H1 (cell line): ENCODE measurements around the gene INSYN1. TPM values are rescaled to one million over a fixed set of nuclear protein-coding genes. Genes with fewer than 3 reads are reported as not detected.
"Not testable (repeated sequence)": the region's sequence is repeated elsewhere in the genome, so short reads cannot be mapped to it uniquely, and the experiment has no call there.

Experiments
- CTCF ChIA-PET: fragments of 300-600 bp; sonication (Branson Sonifier 250); formaldehyde crosslinking; loops from one replicate; lab custom pipeline; 2021; ENCODE audit not compliant: partially characterized antibody; lab: Charles Lee
- POLR2A ChIA-PET: fragments of 300-600 bp; sonication (Branson Sonifier 250); formaldehyde crosslinking; loops from one replicate; lab custom pipeline; 2021; ENCODE audit warnings: inconsistent platforms; ENCODE audit not compliant: partially characterized antibody; lab: Charles Lee
- DNase-seq, 2 experiments: peaks; one replicate each; pipeline versions ENCODE4 v3.0.0 to v3.0.0-alpha.2; 2010 to 2022; ENCODE audit warnings: low spot score in 2 of 2, low read depth in 1 of 2, mixed read lengths in 1 of 2
- FAIRE-seq: peaks from 2 replicates; lab custom pipeline; 2011; peaks lifted over from hg19 to GRCh38; lab: Jason Lieb, UNC
- H2AFZ ChIP-seq: 2 replicates; pipeline ENCODE4 v1.8.1; 2012; ENCODE audit warnings: low read length, inconsistent platforms
- H2AK5ac ChIP-seq: 2 replicates; pipeline ENCODE4 v1.6.1; 2013; ENCODE audit warnings: low read depth, low read length
- H2BK120ac ChIP-seq: replicated peaks from 2 replicates; pipeline ENCODE3; 2013; ENCODE audit warnings: low read depth, low read length, inconsistent platforms
- H2BK12ac ChIP-seq: 2 replicates; pipeline ENCODE4 v1.6.1; 2013; ENCODE audit warnings: low read depth, low read length
- H2BK15ac ChIP-seq: 2 replicates; pipeline ENCODE4 v1.6.1; 2013; ENCODE audit warnings: low read length
- H2BK20ac ChIP-seq: 2 replicates; pipeline ENCODE4 v1.6.1; 2013; ENCODE audit warnings: low read length
- H2BK5ac ChIP-seq: 2 replicates; pipeline ENCODE4 v1.6.1; 2013; ENCODE audit warnings: low read depth, low read length
- H3K14ac ChIP-seq: 2 replicates; pipeline ENCODE4 v1.6.1; 2013; ENCODE audit warnings: inconsistent platforms; ENCODE audit not compliant: insufficient read length
- H3K18ac ChIP-seq: 2 replicates; pipeline ENCODE4 v1.6.1; 2013; ENCODE audit warnings: low read length; ENCODE audit errors: extremely low read depth
- H3K23ac ChIP-seq: 2 replicates; pipeline ENCODE4 v1.6.1; 2013; ENCODE audit warnings: inconsistent platforms; ENCODE audit not compliant: insufficient read length
- H3K23me2 ChIP-seq: 2 replicates; pipeline ENCODE4 v1.6.1; 2013; ENCODE audit warnings: low read depth, low read length
- H3K27ac ChIP-seq: 2 replicates; pipeline ENCODE4 v1.6.1; 2011; ENCODE audit warnings: low read depth, low read length, inconsistent platforms
- H3K27me3 ChIP-seq, 4 experiments: replicated peaks in 1 of 4; 1 replicate in 1 of 4; 2 replicates in 3 of 4; pipeline versions ENCODE4 v1.6.1 to v1.8.1; 2011 to 2013; ENCODE audit warnings: low read length in 3 of 4, mild to moderate bottlenecking in 3 of 4, inconsistent platforms in 2 of 4, mixed read lengths in 2 of 4, moderate library complexity in 1 of 4; ENCODE audit not compliant: control insufficient read depth in 3 of 4, insufficient read depth in 3 of 4; ENCODE audit errors: extremely low read depth in 1 of 4
- H3K36me3 ChIP-seq, 4 experiments: 2 replicates each; pipeline versions ENCODE4 v1.6.1 to v1.8.1; 2011 to 2013; ENCODE audit warnings: mild to moderate bottlenecking in 4 of 4, low read length in 3 of 4, moderate library complexity in 2 of 4, control low read depth in 1 of 4, inconsistent platforms in 1 of 4; ENCODE audit not compliant: insufficient read depth in 4 of 4, control insufficient read depth in 2 of 4
- H3K4ac ChIP-seq: replicated peaks from 2 replicates; pipeline ENCODE3; 2013; ENCODE audit warnings: low read length, low read depth, mixed read lengths, inconsistent platforms; ENCODE audit not compliant: insufficient read length
- H3K4me1 ChIP-seq, 4 experiments: replicated peaks in 1 of 4; 1 replicate in 1 of 4; 2 replicates in 3 of 4; pipeline versions ENCODE4 v1.6.1 to v1.8.1; 2011 to 2013; ENCODE audit warnings: low read length in 3 of 4, inconsistent platforms in 2 of 4, mixed read lengths in 1 of 4; ENCODE audit not compliant: insufficient read depth in 4 of 4, control insufficient read depth in 3 of 4
- H3K4me2 ChIP-seq, 2 experiments: 2 replicates each; pipeline versions ENCODE4 v1.6.1 to v1.8.1; 2011 to 2013; ENCODE audit warnings: low read depth in 2 of 2, low read length in 2 of 2, control low read depth in 1 of 2, inconsistent platforms in 1 of 2, mild to moderate bottlenecking in 1 of 2; ENCODE audit not compliant: insufficient read depth in 1 of 2
- H3K4me3 ChIP-seq, 4 experiments: fragments of 200-600, 300-600 bp in 1 of 4; sonication (generic), shearing (Covaris generic), sonication (Bioruptor Twin) in 1 of 4; 2 replicates each; pipeline versions ENCODE4 v1.5.1 to v1.8.1; 2011 to 2016; ENCODE audit warnings: low read length in 4 of 4, low read depth in 3 of 4, control low read depth in 2 of 4, inconsistent platforms in 2 of 4, mild to moderate bottlenecking in 2 of 4, mixed read lengths in 1 of 4, moderate library complexity in 1 of 4; ENCODE audit not compliant: insufficient read depth in 2 of 4; ENCODE audit errors: extremely low read depth in 1 of 4
- H3K56ac ChIP-seq: replicated peaks from 2 replicates; pipeline ENCODE3; 2013; ENCODE audit warnings: low read depth, mild to moderate bottlenecking, mixed read lengths, low read length, inconsistent platforms; ENCODE audit not compliant: insufficient read length
- H3K79me1 ChIP-seq: 2 replicates; pipeline ENCODE4 v1.6.1; 2013; ENCODE audit warnings: low read depth, low read length, control low read depth
- H3K79me2 ChIP-seq, 2 experiments: 2 replicates each; pipeline versions ENCODE4 v1.6.1 to v1.8.1; 2012 to 2013; ENCODE audit warnings: low read length in 2 of 2, mild to moderate bottlenecking in 2 of 2, inconsistent platforms in 1 of 2; ENCODE audit not compliant: insufficient read depth in 2 of 2, control insufficient read depth in 1 of 2
- H3K9ac ChIP-seq, 4 experiments: replicated peaks in 1 of 4; 1 replicate in 1 of 4; 2 replicates in 3 of 4; pipeline versions ENCODE4 v1.6.1 to v1.8.1; 2011 to 2013; ENCODE audit warnings: low read depth in 3 of 4, low read length in 3 of 4, control low read depth in 2 of 4, mild to moderate bottlenecking in 2 of 4, moderate library complexity in 2 of 4, inconsistent platforms in 1 of 4; ENCODE audit errors: extremely low read depth in 1 of 4
- H3K9me3 ChIP-seq, 2 experiments: 2 replicates each; pipeline versions ENCODE4 v1.6.1 to v1.8.1; 2012 to 2013; ENCODE audit warnings: mild to moderate bottlenecking in 2 of 2, moderate library complexity in 2 of 2, control low read depth in 1 of 2, inconsistent platforms in 1 of 2, low read depth in 1 of 2, low read length in 1 of 2, mixed read lengths in 1 of 2; ENCODE audit not compliant: insufficient read depth in 2 of 2
- H4K20me1 ChIP-seq, 2 experiments: replicated peaks in 1 of 2; 2 replicates each; pipeline versions ENCODE3 to v1.8.1; 2011 to 2013; ENCODE audit warnings: inconsistent platforms in 2 of 2, low read length in 2 of 2, mild to moderate bottlenecking in 1 of 2; ENCODE audit not compliant: insufficient read depth in 2 of 2, control insufficient read depth in 1 of 2
- H4K5ac ChIP-seq: 2 replicates; pipeline ENCODE4 v1.6.1; 2013; ENCODE audit warnings: low read length, low read depth, mixed read lengths, inconsistent platforms; ENCODE audit not compliant: insufficient read length
- H4K8ac ChIP-seq: 2 replicates; pipeline ENCODE4 v1.8.0; 2013; ENCODE audit warnings: mild to moderate bottlenecking, moderate library complexity, low read length, inconsistent platforms; ENCODE audit not compliant: insufficient read depth; ENCODE audit errors: extremely low read depth
- H4K91ac ChIP-seq: replicated peaks from 2 replicates; pipeline ENCODE3; 2013; ENCODE audit warnings: low read length, mixed read lengths, inconsistent platforms; ENCODE audit not compliant: insufficient read length
- CBX5 ChIP-seq: fragments of 300-800, 300-1000 bp; sonication (generic); IDR thresholded peaks from 2 replicates; pipeline ENCODE4 v1.7.1; 2016; ENCODE audit warnings: antibody characterized with exemption, low read length, low read depth
- HDAC2 ChIP-seq, 2 experiments: fragments of 300-600 bp in 1 of 2; sonication (generic) in 1 of 2; IDR thresholded peaks; 2 replicates each; pipeline ENCODE4 v1.6.1; 2011 to 2012; ENCODE audit warnings: low read depth in 2 of 2, low read length in 2 of 2, mild to moderate bottlenecking in 2 of 2, moderate library complexity in 2 of 2, borderline replicate concordance in 1 of 2, inconsistent platforms in 1 of 2
- SRF ChIP-seq: IDR thresholded peaks from 2 replicates; pipeline ENCODE4 v1.6.1; 2011; ENCODE audit warnings: mild to moderate bottlenecking, low read depth, low read length, moderate library complexity
- WGBS, 2 experiments: shearing (Covaris generic) in 1 of 2; methylation state at CpG; one replicate each; pipeline versions ENCODE4 v1.1.6 to v1.1.7; 2013 to 2015; ENCODE audit warnings: low lambda C conversion rate in 2 of 2, mixed read lengths in 2 of 2, inconsistent platforms in 1 of 2, low coverage in 1 of 2, missing lambda C conversion rate in 1 of 2; ENCODE audit not compliant: insufficient replicate concordance in 2 of 2, insufficient coverage in 1 of 2, insufficient read length in 1 of 2; ENCODE audit errors: extremely low coverage in 1 of 2, missing lambda C conversion rate in 1 of 2; 5-methylcytosine and 5-hydroxymethylcytosine counted together
- polyA plus RNA-seq, 7 experiments: library from polyadenylated mRNA; depleted of rRNA in 3 of 7; stranded (reverse) in 5 of 7; unstranded in 2 of 7; fragments of >200 nt in 5 of 7; fragments of 200-250 nt in 2 of 7; gene quantifications; 1 replicate in 5 of 7; 2 replicates in 1 of 7; 4 replicates in 1 of 7; pipeline versions ENCODE4 v1.2.1 to v1.2.3, GENCODE V29; 2011 to 2013; ENCODE audit warnings: missing spikeins in 2 of 7, mixed read lengths in 2 of 7
- total RNA-seq: library from RNA; stranded (reverse); fragmentation: NEBNext Ultra II Directional; extraction: Animal tissue kit (Norgen Biotek cat#: 25700); gene quantifications from 2 replicates; pipeline ENCODE4 v1.2.1, GENCODE V29; 2021

The INSYN1 gene
- total and polyA plus RNA-seq, 2 of the 8 experiments (the other 6 are each of a cell fraction or from before 2014, with no cell fraction given), result 7.2 to 10.2 TPM

DNA sequence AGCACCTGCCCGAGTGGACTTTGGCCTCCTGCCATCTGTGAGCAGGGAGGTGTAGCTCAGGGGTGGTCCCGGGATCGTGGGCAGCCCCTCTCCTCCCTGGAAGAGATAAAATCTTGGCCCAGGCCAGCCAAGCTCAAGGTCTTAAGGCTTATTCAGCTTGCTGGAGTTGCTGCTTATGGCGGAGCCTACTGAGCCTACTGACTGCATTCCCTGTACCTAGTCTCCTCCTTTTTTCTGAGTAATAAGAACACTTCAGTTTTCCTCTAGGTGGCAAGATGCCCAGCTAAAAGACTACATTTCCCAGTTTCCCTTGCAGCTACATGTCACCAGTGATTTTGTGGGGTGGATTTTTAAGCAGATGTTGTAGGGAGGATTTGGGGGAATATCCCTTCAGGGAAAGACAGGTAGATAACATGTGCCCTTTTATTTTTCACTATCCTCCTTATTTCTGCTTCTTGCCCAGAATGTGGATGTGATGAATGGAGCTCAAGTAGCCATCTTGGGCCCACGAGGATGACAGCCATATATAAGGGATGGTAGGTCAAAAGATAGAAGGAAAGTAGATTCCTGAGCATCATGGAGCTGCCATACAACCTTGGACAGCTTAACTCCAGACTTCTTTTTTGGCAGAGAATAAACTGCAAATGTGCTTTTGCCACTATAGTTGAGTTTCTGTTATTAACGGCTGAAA is 41.4 kb upstream of the INSYN1 start (continued):
- TF ChIP-seq CBX5 (no peak), HDAC2 (IDR thresholded peaks at IDR 0.05; ENCODE audit: borderline replicate concordance in 1 of 2, low read depth in 2 of 2, low read length in 2 of 2) (peak in 1 of 2 experiments; percentile 66; a peak in 1 of 4 replicates), SRF (no peak)

DNA sequence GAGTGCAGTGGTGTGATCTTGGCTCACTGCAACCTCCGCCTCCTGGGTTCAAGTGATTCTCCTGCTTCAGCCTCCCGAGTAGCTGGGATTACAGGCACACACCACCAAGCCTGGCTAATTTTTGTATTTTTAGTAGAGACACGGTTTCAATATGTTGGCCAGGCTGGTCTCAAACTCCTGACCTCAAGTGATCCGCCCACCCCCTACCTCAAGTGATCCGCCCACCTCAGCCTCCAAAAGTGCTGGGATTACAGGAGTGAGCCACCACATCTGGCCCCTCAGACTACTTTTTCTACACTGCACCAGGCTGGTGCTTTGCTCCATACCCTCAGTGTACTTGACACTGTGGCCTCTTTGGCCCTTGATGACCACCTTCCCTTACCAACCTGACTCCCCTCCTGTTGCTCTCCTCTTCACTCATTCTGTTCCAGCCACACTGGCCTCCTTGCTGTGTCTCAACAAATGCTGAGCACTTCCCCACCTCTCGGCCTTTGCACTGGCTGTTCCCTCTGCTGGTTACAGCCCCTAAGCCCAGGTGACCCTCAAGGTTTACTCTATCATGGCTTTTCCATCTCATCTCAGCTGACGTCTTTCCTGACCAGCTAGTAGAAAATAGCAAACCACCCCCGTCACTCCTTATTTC is 39.9 kb upstream of the INSYN1 start:
- H3K18ac ChIP-seq, H3K56ac ChIP-seq: not testable (repeated sequence)
- CTCF ChIA-PET, result interaction anchor here (0.7 to 2.3 kb wide), 5 partner anchors 11 to 89 kb away, joined by 3 to 13 read pairs (median 4); no protein-coding TSS in a partner anchor

More for the DNA sequence above, 39.9 kb upstream of the INSYN1 start:
- H2AK5ac ChIP-seq, FAIRE-seq, H4K20me1 ChIP-seq, H3K23me2 ChIP-seq, H2BK15ac ChIP-seq, DNase-seq, H2BK20ac ChIP-seq, H3K14ac ChIP-seq, H3K9ac ChIP-seq, H3K4me3 ChIP-seq, H4K91ac ChIP-seq, H3K4ac ChIP-seq, H3K79me2 ChIP-seq, H4K8ac ChIP-seq, H3K4me2 ChIP-seq, H2BK5ac ChIP-seq, H3K27me3 ChIP-seq, H3K23ac ChIP-seq, H3K79me1 ChIP-seq, H3K36me3 ChIP-seq, H2BK120ac ChIP-seq, H2AFZ ChIP-seq, H3K27ac ChIP-seq, POLR2A ChIA-PET, H4K5ac ChIP-seq, H3K9me3 ChIP-seq, H3K4me1 ChIP-seq: not testable (repeated sequence)
- 88% methylated on average over 6 of the region's 8 CpGs; no CpG with 5 or more reads in 1 of the 2 experiments for WGBS, 2 experiments
- peak overlapping the region; percentile 80; the same call in 1 of the 2 replicates for H2BK12ac ChIP-seq
